Thyroid gland (tissue), 4 donors: ENCODE measurements around the gene CLMP.

ENCODE experiments used
- POLR2A ChIP-seq, 2 donors: fragments of 450-650 bp; IDR thresholded peaks; one replicate each; pipeline ENCODE4 v1.6.1; 2017; ENCODE audit warnings: antibody characterized with exemption in 2 of 2, mild to moderate bottlenecking in 2 of 2, moderate library complexity in 1 of 2
- TF ChIP-seq, protein P1 (sequence below), 6 experiments: fragments of 200-600 bp in 3 of 6; fragments of 450-650 bp in 3 of 6; sonication (generic) in 3 of 6; IDR thresholded peaks; one replicate each; pipeline ENCODE4 v1.5.1; 2016 to 2019; ENCODE audit warnings: antibody characterized with exemption in 6 of 6, mild to moderate bottlenecking in 2 of 6, inconsistent platforms in 1 of 6, moderate library complexity in 1 of 6

DNA sequence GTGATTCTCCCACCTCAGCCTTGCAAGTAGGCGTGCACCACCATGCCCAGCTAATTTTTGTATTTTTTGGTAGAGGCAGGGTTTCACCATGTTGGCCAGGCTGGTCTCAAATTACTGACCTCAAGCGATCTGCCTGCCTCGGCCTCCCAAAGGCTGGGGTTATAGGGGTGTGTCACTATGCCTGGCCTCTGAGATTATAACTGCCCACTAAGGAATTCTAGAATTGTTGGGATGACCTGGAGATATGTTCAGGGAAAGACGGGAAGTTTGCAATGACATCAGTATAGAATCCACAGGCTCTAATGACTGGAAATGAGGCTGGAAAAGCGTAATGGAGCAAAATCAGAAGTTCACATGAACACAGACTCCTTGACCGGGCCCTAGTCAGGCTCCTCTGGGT, 62.2 kb downstream of the CLMP start:
- TF ChIP-seq, protein P1, sequence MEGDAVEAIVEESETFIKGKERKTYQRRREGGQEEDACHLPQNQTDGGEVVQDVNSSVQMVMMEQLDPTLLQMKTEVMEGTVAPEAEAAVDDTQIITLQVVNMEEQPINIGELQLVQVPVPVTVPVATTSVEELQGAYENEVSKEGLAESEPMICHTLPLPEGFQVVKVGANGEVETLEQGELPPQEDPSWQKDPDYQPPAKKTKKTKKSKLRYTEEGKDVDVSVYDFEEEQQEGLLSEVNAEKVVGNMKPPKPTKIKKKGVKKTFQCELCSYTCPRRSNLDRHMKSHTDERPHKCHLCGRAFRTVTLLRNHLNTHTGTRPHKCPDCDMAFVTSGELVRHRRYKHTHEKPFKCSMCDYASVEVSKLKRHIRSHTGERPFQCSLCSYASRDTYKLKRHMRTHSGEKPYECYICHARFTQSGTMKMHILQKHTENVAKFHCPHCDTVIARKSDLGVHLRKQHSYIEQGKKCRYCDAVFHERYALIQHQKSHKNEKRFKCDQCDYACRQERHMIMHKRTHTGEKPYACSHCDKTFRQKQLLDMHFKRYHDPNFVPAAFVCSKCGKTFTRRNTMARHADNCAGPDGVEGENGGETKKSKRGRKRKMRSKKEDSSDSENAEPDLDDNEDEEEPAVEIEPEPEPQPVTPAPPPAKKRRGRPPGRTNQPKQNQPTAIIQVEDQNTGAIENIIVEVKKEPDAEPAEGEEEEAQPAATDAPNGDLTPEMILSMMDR (IDR thresholded peaks at IDR 0.05) = no peak
- TF ChIP-seq POLR2A (IDR thresholded peaks at IDR 0.05) = no peak
